ENCODE measurements around the gene APELA. TPM values are rescaled to one million over a fixed set of nuclear protein-coding genes. Genes with fewer than 3 reads are reported as not detected.
"Not testable (repeated sequence)": the region's sequence is repeated elsewhere in the genome, so short reads cannot be mapped to it uniquely, and the experiment has no call there.

The APELA gene
- total RNA-seq, 1 experiment from 2014 or later: not detected

GRCh38 chr4:164904336-164904735 is 27.4 kb downstream of the APELA start:
- intact Hi-C loops (cut with micrococcal nuclease): no loop called here
- DNase-seq (ENCODE audit: unreplicated experiment): no peak
- no peak overlapping the region for H3K4me3 Mint-ChIP-seq (ENCODE audit: unreplicated experiment)
- no peaks in the 10 kb centered on the region for H3K4me1 Mint-ChIP-seq (ENCODE audit: insufficient read depth, unreplicated experiment)
- no peak overlapping the region for H3K27ac Mint-ChIP-seq (ENCODE audit: low read depth, unreplicated experiment)
- no peaks in the 10 kb centered on the region for H3K36me3 Mint-ChIP-seq (ENCODE audit: insufficient read depth, unreplicated experiment)
- POLR2A ChIA-PET: interaction anchor here (0.7 kb wide), 1 partner anchor 209 kb away, joined by 3 read pairs; no protein-coding TSS in a partner anchor
- no peaks in the 10 kb centered on the region for H3K27me3 Mint-ChIP-seq (ENCODE audit: insufficient read depth, unreplicated experiment)
- CTCF ChIA-PET: interaction anchor here (0.7 to 1.0 kb wide), 2 partner anchors 125 to 136 kb away, joined by 3 read pairs; no protein-coding TSS in a partner anchor
- no peaks in the 10 kb centered on the region for H3K9me3 Mint-ChIP-seq (ENCODE audit: unreplicated experiment)
- TF ChIP-seq CTCF (IDR thresholded peaks at IDR 0.05; ENCODE audit: unreplicated experiment): no peak
- BruUV-seq (replicated peaks): no TSS peak

GRCh38 chr4:164904941-164905340 is 28.0 kb downstream of the APELA start:
- POLR2A ChIA-PET: interaction anchor here (0.6 to 0.7 kb wide), 3 partner anchors 25 to 208 kb away, joined by 3 read pairs; no protein-coding TSS in a partner anchor
- Mint-ChIP-seq H3K4me3 (ENCODE audit: unreplicated experiment) (no peak overlapping the region), H3K9me3 (ENCODE audit: unreplicated experiment) (no peaks in the 10 kb centered on the region), H3K27ac (ENCODE audit: low read depth, unreplicated experiment) (no peak overlapping the region), H3K36me3 (ENCODE audit: insufficient read depth, unreplicated experiment) (no peaks in the 10 kb centered on the region), H3K27me3 (ENCODE audit: insufficient read depth, unreplicated experiment) (no peaks in the 10 kb centered on the region), H3K4me1 (ENCODE audit: insufficient read depth, unreplicated experiment) (no peaks in the 10 kb centered on the region)
- no peak for TF ChIP-seq CTCF (IDR thresholded peaks at IDR 0.05; ENCODE audit: unreplicated experiment)
- intact Hi-C loops (cut with micrococcal nuclease): no loop called here
- CTCF ChIA-PET: interaction anchor here (0.7 kb wide), 1 partner anchor 126 kb away, joined by 3 read pairs; no protein-coding TSS in a partner anchor
- DNase-seq (ENCODE audit: unreplicated experiment): no peak
- no TSS peak for BruUV-seq (replicated peaks)

- H3K9me3 Mint-ChIP-seq (ENCODE audit: unreplicated experiment): no peaks in the 10 kb centered on the region
- H3K27ac Mint-ChIP-seq (ENCODE audit: low read depth, unreplicated experiment): peak overlapping the region; percentile 52
- ChIA-PET POLR2A (no interaction called here), CTCF (interaction anchor here (0.9 kb wide), 1 partner anchor 137 kb away, joined by 3 read pairs; no protein-coding TSS in a partner anchor)
- no peak overlapping the region for H3K4me3 Mint-ChIP-seq (ENCODE audit: unreplicated experiment)
- no peaks in the 10 kb centered on the region for H3K27me3 Mint-ChIP-seq (ENCODE audit: insufficient read depth, unreplicated experiment)
- no peak for TF ChIP-seq CTCF (IDR thresholded peaks at IDR 0.05; ENCODE audit: unreplicated experiment)
- intact Hi-C loops (cut with micrococcal nuclease): no loop called here
- DNase-seq (ENCODE audit: unreplicated experiment): peak; percentile 4
- H3K36me3 Mint-ChIP-seq (ENCODE audit: insufficient read depth, unreplicated experiment): no peaks in the 10 kb centered on the region
- BruUV-seq (replicated peaks): no TSS peak
- no peaks in the 10 kb centered on the region for H3K4me1 Mint-ChIP-seq (ENCODE audit: insufficient read depth, unreplicated experiment)
Observed at GRCh38 chr4:164906368-164906767, 29.4 kb downstream of the APELA start.

- BruUV-seq (replicated peaks); H3K4me1 Mint-ChIP-seq (ENCODE audit: insufficient read depth, unreplicated experiment); H3K36me3 Mint-ChIP-seq (ENCODE audit: insufficient read depth, unreplicated experiment); DNase-seq (ENCODE audit: unreplicated experiment); H3K9me3 Mint-ChIP-seq (ENCODE audit: unreplicated experiment); intact Hi-C loops (cut with micrococcal nuclease); H3K27me3 Mint-ChIP-seq (ENCODE audit: insufficient read depth, unreplicated experiment); H3K4me3 Mint-ChIP-seq (ENCODE audit: unreplicated experiment); H3K27ac Mint-ChIP-seq (ENCODE audit: low read depth, unreplicated experiment): not testable (repeated sequence)
- ChIA-PET CTCF (interaction anchor here (0.6 kb wide), 1 partner anchor 129 kb away, joined by 3 read pairs; no protein-coding TSS in a partner anchor), POLR2A (interaction anchor here (1.0 kb wide), 1 partner anchor 43 kb away, joined by 3 read pairs; no protein-coding TSS in a partner anchor)
Observed at GRCh38 chr4:164913506-164913905, 36.5 kb downstream of the APELA start.
